Right ventricle myocardium superior (tissue), 1 donor: ENCODE measurements around the gene CXCL13. TPM values are rescaled to one million over a fixed set of nuclear protein-coding genes. Genes with fewer than 3 reads are reported as not detected.
"Not testable (repeated sequence)": the region's sequence is repeated elsewhere in the genome, so short reads cannot be mapped to it uniquely, and the experiment has no call there.

Source experiments
- ATAC-seq: fragments of 200-7000 bp; cut with Tn5 transposase; one replicate; pipeline ENCODE4 v1.9.1; 2020; ENCODE audit warnings: mild to moderate bottlenecking; ENCODE audit not compliant: poor library complexity
- DNase-seq: peaks from one replicate; pipeline ENCODE4 v3.0.0-alpha.2; 2020
- intact Hi-C: fragments of 100-400 bp; cut with DNase I; formaldehyde crosslinking; loops from one replicate; pipeline ENCODE4 v1.11.2; 2022
- total RNA-seq: library from RNA; stranded (reverse); fragmentation: NEBNext Ultra II Directional; extraction: Animal tissue kit (Norgen Biotek cat#: 25700); gene quantifications from one replicate; pipeline ENCODE4 v1.2.1, GENCODE V29; 2021
- donor health status: DM: no; HTN: yes; CAD: no; lungs with severe emphysema.

Gene CXCL13
- total RNA-seq, 1 donor from 2014 or later = not detected

DNA sequence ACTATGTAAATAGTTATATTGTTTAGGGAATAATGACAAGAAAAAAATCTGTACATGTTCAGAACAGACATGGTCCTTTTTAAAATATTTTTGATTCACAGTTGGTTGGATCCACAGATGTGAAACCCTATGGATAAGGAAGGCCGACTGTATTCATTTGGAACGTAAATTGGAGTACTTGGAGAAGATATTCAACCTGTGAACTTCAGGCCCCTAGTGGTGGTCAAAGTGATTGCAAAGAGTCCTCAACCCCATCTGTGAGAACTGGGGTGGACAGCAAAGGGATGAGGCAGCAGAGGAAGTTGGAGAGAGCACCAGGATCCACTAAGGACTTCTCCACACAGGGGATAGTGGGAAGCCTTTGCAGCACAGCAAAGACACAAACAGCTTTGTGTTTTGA, 6.2 kb upstream of the CXCL13 start:
- DNase-seq = no peak
- ATAC-seq = no peak
- intact Hi-C loops = no loop called here

DNA sequence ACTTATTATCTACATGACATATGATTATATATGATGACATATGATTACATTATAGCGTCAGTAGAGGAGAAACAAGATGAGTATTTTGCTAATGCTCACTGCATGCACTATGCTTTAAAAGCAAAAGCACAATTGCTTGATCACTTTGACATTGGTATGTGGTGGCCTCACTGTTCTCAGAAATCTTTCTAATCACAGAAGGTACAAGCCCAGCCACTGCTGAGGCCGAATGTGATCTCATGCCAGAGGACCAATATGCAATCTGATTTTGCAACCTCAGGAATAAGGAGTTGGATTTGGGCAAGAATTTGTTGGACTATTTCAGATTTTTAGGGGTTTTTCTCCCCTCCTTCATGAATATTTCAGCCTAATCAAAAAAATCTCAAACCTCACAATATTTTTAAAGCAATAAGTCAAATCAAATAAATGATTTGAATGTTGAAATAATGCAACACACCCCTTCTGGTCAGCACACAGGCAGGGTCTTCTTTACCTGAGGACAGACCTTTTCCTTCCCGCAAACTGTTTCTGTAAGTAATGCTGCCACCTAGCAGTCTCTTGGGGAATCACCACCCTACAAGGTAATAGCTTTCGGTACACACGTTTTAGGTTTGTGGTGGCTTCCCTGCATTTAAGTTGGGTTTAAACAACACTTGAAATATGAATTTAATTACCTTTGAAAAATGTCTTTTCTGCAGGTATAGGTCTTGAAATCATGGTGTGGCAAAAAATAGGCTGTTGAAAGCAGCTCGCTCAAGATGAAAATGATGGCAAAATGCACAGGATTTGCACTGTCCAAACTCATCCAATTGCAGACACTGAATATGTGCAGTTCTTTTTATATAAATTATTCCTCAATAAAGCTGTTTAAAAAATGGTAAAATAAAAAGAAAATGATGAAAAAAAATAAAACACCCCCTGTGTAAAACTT, 4.8 kb upstream of the CXCL13 start:
- ATAC-seq (peak; percentile 67), DNase-seq (no peak)
- intact Hi-C loops = loop anchor here (5.0 to 10.0 kb wide), 2 partner anchors 136 to 213 kb away; no protein-coding TSS in a partner anchor

DNA sequence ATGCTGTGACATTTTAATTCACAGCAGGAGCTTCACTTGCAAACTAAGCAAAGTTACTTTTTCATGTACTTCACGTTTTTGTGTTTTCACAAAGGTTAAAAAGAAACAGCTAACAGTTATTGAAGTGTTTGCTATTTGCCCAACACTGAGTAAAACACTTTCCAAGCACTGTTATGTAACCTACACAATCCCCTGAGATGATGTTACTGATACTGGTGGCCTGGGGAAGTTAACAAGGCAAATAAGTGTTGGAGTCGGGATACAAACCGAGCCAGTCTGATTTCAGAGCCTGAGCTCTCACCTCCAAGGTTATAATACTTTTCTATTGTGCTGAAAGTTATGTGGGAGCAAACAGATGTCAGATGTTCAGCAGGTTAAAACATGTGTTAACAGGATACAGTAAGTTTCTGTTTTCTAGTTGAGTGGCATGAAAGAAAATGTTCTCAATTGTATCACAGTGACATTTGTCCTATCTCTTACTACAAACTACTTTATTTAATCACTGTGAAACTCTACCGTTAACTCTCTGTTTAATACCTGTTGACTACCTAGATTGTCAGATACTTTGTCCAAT, 3.9 kb upstream of the CXCL13 start:
- no peak for DNase-seq

DNA sequence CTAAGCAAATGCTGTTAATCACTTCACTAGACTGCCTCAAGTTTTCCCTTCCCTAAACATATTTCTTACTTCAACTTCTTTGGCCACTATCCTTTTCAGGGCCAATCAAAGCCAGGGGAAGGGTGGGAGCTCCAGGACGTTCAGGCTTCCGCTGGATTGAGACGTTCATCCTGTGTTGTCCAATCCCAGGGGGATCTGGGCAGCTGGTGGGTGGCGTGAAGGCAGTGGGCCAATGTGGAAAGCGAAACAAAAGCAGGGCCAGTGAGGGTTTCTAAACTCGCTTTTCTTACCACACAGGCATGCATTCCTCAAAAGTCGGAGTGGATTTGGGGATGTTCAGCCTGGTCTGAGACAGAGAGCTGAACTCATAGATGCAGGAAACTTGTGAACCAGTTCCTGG, 7.6 kb downstream of the CXCL13 start:
- intact Hi-C loops = no loop called here
- DNase-seq (peak; percentile 46), ATAC-seq (peak; percentile 51)

More for the DNA sequence above, 3.9 kb upstream of the CXCL13 start:
- no peak for ATAC-seq
- intact Hi-C loops = loop anchor here (5.0 to 10.0 kb wide), 2 partner anchors 137 to 214 kb away; no protein-coding TSS in a partner anchor

DNA sequence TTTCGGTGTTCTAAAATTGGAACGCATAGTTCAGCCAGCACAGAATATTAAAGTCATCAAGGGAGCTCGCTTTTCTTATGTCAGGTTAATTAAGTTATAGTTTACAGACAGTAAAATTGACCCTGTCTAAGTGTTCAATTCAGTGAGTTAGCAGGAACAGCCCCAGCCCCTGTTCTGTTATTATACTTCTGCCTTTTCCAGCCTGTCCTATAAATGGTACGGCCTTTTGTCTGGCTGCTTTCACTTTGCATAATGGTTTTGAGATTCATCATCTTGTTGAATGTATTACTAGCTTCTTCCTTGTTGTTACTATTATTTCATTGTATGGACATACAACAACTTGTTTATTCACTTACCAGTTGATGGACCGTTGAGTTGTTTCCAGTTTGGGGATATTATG, 9.5 kb downstream of the CXCL13 start:
- intact Hi-C loops = no loop called here
- no peak for ATAC-seq
- no peak for DNase-seq

DNA sequence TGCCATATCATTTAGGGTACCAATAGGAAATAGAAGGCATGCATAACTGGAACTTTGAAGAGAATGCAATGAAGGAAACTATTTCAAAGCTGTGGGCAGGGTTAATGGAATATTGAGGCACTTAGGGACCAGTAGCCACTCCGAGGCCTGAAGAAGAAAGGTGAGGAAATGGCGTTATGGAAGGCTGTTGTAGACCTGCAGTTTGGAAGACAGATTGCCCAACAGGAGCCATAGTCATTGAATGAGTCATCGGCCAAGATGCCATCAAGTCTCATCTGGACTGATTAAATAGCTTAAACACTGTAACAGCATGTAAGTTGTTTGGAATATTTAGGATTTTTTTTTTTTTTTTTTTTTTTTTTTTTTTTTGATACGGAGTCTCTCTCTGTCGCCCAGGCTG, 11.6 kb downstream of the CXCL13 start:
- intact Hi-C loops = no loop called here
- no peak for DNase-seq
- ATAC-seq = no peak

DNA sequence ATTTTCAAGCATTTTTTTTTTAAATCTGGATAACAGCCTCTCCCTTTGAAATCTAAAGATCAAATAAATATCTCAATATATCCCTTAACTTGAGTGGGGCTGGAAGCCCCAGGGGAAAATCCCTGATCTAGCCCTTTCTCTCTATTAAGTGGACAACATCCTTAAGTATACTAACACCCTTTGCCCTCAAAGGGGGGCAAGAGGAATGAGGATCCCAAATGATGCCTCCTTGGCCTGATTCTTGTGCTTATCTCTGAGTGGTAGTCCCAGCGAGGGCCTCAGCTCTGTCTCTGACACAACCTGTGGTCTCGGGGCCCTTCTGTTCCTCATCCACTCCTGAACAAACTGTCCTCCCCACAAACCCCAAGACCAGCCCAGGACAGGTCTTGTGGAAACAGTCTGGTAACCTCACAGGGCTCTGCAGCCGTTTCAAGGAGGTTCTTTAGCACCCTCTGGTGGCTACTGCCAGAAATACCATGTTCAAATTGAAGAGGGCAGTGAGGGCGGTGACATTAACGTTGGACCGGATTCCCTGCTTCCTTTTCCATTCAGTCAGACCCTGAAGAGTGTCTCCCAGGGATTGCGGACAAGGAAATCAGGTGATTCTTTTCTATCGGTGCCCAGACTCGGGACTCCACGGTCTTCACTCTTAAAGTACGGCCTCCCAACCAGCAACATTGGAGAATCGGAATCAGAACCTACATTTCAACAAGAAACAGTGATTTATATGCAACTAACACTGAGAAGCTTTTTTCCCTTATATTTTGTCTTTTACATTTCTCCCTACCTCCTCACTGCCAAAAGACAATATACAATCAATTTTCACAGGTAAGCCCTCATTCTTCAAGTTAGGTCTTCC, 13.0 kb downstream of the CXCL13 start:
- DNase-seq (no peak), ATAC-seq (peak; percentile 95)
- intact Hi-C loops = no loop called here

DNA sequence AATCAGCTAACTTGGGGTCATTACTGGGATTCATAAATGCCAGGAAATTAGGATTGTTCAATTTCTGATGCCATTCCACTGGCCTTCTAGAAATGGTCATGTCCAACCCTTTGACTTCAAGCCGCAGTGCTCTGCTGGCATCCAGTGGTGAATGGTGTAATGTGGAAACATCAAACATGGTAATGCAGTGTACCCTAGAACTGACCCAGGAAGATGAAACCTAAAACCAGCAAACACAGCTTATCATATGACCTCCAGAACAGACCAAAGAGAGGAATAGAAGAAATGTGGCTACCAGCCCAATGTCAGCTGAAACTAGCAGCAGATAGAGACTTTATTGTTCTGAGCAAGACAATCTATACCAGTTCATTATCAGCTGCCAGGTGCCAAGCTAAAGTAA, 13.8 kb downstream of the CXCL13 start:
- DNase-seq = no peak
- intact Hi-C loops = no loop called here
- ATAC-seq = no peak

DNA sequence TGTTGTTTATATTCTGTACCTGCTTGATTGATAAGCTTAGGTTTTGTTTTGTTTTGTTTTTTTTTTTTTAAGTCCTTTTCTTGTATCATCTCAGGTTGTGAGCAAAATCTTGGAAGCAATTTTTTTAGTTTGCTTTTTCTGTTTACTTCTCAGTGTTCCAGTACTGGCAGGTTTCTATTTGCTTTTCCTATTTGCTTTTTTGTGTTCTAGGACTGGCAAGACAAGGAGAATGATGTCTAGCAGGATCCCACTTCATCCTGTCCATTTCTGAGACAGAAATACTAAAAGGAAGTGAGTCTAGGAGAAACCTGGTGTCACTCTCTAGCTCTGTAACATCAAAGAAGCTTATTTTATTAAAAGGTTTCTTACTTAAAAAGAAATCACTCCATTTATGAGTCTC, 15.6 kb downstream of the CXCL13 start:
- intact Hi-C loops = no loop called here
- ATAC-seq = no peak

DNA sequence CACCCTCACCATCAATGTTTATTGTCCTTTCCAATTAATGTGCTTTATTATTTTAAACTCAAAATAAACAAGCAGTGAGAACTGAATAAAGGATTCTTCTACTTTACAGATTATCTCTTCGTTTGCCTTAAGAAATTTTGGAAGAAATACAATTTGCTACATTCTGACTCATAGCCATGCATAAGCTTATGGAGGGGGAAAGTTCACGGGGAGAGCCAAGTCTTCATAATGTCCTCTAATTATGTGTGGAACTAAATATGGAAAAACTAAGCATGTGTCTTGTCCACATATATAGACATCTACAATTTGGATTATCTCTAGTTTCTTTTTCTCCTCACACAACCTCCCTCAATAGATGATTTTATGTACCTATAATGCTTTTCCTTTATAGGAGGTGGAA, 17.5 kb downstream of the CXCL13 start:
- no peak for DNase-seq
- intact Hi-C loops = no loop called here
- no peak for ATAC-seq

More for the DNA sequence above, 15.6 kb downstream of the CXCL13 start:
- DNase-seq = no peak

DNA sequence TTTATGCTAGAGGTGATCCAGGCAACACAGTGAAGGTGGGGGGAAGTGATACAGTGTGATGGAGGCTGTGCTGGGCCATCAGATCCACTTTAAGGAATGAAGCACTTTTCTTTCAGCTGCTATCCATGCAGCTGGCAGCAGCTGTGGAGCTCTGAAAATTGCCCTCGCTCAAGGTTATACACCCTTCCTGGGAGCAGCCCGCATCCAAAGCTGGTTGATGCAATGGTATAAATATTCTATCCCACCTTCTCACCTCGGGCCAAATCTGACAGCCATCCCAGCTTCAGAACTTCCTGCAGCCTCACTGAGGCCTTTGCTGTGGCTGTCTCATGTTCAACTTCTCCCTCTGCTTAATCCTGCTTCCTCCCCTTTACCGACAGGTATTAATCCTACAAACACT, 18.6 kb downstream of the CXCL13 start:
- DNase-seq (no peak), ATAC-seq (no peak)
- intact Hi-C loops = no loop called here

DNA sequence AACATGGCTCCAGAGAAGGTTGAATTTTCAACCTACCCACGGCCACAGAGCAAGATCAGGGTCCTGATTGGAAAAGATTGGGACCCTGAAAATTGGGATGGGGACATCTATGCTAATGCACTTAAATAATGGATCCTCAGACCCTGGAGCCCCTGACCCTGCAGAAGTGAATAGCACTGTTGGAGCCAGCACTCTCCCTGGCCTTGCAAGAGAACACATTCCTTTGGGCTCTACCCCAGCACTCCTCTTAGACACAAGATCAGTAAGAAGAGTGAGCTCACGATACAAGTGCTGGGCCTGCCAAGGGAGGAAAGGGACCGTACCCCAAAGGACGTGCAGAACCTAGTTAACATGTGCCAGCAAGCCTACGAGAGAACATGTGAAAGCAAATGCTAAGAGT, 19.9 kb downstream of the CXCL13 start:
- intact Hi-C loops = no loop called here
- DNase-seq (no peak), ATAC-seq (no peak)

DNA sequence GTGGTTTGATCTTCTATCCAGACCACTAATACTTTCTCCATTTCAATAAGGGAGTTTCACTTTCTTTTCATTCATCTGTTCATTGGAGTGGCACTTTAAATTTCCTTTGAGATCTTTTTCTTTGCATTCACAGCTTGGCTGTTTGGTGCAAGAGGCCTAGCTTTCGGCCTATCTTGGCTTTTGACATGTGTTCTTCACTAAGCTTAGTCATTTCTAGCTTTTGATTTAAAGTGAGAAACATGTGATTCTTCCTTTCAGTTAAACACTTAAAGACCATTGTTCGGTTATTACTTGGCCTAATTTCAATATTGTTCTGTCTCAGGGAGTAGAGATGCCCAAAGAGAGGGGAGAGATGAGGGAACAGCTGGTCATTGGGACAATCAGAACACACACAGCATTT, 24.3 kb downstream of the CXCL13 start:
- no peak for DNase-seq
- ATAC-seq = no peak
- intact Hi-C loops = no loop called here

DNA sequence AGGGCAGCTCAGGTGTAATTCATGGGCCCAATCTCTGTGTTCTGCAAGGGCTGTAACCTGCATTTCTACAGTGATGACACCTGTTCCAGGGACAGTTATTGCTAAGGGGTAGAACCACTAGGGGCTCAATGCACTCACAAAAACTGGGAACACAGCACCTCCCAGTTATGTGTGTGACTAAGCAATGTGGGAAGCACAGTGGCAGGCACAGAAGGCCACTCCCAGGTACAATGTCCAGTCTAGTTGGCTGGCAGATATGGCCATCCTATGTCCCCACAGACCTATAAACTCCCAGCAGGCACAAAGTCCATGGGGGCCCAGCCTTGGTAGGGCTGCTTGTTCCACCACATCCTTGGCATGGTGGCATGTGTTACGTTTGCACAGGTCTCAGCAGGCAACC, 25.7 kb downstream of the CXCL13 start:
- no peak for ATAC-seq
- intact Hi-C loops = no loop called here
- DNase-seq = no peak

DNA sequence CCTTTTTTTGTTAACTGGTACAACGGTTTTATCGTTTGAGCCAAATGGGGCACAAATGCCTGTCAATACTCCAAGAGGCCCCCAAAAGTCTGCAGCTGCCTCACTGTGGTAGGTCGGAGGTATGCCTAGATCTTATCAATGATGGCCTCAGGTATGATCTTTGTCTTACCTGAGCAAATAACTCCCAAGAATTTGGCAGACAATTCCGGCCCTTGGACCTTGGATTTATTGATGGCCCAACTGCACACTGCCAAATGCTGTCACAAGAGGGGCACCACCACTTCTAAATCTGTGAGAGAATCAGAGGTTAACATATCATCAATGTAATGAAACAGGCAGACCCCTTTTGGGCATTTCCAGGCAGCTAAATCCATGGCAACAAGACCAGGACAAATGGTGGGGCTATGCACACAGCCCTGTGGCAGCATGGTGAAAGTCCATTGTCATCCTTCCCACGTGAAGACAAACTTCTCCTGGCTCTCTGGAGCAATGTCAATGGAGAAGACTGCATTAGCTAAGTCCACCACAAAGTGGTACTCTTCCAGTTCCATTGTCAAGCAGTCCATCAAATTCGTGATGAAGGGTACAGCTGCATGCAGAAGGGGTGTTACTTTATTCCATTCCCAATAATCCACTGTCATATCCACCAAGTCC, 28.6 kb downstream of the CXCL13 start:
- ATAC-seq (no peak), DNase-seq (no peak)
- intact Hi-C loops = no loop called here

DNA sequence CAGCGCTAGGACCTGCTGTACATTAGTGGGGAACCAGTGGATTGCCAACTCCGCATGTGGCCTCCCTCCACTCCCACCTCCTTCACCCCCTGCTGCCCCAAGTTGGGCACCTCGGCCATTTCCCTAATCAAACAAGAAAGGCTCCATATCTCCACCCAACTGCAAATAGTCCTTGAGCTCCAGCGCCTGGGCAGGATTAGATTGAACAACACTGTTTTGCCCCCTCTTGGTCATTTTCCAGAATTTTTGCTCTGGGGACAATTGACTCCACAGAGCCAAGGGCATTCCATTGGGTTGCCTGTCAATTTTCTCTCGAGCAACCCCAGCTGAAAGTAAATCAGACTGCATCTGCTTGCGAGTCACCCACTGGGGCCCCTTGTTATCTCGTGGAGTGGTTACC, 29.6 kb downstream of the CXCL13 start:
- no peak for ATAC-seq
- no peak for DNase-seq
- intact Hi-C loops = no loop called here

DNA sequence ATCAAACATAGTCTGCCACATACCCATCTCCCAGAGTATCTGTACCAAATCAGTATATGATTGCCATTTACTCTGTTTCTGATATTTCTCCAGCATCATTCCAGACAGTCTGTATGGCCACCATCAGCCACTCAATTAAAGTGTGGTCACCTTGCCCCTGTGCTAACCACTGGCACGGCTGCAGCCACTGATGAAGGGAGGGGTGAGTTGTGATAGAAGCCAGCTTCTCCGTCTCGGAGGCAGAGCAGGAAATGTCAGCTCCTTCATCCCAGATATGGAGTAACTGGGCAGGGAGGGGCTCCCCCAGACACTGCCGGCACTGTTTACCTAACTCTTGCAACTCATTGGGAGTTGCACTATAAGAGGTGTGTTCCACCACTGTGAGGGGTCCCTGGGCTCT, 30.3 kb downstream of the CXCL13 start:
- no peak for ATAC-seq
- intact Hi-C loops = no loop called here

DNA sequence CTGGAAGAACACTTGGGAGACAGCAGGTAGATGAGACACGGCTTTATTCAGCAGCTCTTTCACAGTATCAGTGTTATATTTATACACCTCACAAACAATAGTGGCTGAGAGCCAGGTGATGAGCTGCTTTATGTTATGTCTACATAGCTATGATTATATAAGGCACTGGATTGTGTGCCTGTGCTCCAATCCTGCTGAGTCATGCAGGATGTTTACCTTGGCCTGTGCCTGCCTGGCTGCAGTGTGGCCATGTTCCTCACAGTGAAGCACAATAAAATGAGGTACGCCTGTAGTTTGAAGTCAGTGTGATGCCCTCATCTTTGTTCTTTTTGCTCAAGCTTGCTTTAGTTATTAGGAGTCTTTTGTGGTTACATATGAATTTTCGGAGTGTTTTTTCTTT, 31.3 kb downstream of the CXCL13 start:
- no peak for ATAC-seq
- intact Hi-C loops = no loop called here
- DNase-seq = no peak

More for the DNA sequence above, 30.3 kb downstream of the CXCL13 start:
- no peak for DNase-seq

DNA sequence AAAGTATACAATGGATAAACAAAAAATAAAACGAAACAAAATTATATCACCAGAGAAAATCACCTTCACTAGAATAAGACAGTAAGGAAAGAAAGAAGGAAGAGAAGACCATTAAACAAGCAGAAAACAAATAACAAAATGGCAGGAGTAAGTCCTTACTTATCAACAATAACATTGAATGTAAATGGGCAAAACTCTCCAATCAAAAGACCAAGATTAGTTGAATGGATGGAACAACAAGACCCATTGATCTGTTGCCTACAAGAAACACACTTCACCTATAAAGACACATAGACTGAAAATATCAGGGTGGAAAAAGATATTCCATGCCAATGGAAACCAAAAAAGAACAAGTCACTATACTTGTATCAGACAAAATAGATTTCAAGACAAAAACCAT, 38.4 kb downstream of the CXCL13 start:
- ATAC-seq, DNase-seq, intact Hi-C loops: not testable (repeated sequence)
